Activated CD4-positive, alpha-beta T cell treated with anti-CD3 and anti-CD28 coated beads, Interleukin-2, amount 50 U/mL, for 48 hours (primary cell): ENCODE results near the gene PKD1L1.

Source experiments
- DNase-seq, 2 experiments: peaks; one replicate each; pipeline ENCODE4 v3.0.0-alpha.2; 2020

Gene PKD1L1

DNA sequence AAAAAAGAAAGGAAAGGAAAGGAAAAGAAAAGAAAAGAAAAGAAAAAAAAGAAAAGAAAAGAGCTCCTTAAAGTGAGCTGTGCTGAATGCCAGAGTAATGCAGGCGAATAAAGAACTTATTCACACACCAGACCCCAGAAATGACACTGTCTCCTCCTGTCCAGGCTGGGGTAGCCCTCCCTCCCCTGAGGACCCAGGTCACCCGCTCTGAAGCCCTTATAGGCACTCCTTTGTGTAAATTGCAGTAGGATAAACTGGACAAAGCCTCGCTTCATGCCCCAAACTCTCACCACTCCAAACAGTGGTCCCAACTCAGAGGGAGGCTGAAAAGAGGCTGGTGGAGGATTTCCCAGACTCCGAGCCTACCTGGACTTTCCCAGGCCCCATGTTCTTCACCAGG is 46.3 kb downstream of the PKD1L1 start:
- no peak for DNase-seq

DNA sequence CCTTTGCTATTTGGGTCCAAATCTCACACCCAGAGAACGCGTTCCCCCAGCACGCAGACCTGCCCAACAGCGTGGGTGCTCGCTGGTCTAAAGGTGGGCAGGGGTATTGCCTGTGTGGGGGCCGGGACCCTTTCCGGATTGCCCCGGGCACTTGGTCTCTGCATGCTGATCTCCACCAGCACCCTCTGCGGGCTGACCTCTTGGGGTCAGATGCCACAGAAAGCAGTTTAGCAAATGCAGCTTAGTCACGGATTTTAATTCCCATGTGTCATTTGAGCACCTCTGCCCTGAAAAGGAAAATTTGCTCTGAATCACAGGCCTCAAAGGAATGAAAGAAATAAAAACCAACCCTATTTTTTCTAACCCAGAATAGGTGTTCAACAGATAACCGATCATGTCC is 46.7 kb downstream of the PKD1L1 start:
- DNase-seq = no peak

DNA sequence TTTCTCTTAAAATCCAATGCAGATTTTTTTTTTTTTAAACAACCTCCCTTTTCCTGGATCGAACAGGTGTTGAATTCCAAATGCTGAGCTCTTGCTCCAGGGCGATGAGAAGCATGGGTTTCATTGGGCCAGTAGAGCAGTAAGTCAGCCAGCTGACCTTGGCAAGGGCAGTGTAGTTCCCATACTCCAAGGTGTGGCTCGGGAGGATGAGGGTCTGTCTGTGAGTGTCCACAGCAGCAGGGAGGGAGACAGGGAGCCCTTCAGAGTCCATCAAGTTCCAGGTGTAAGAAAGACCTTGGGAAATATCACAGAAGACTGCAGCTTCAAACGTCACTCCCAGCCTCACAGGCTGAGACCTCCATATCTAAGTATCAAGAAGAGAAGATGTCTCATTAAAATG is 50.4 kb downstream of the PKD1L1 start:
- DNase-seq = no peak

DNA sequence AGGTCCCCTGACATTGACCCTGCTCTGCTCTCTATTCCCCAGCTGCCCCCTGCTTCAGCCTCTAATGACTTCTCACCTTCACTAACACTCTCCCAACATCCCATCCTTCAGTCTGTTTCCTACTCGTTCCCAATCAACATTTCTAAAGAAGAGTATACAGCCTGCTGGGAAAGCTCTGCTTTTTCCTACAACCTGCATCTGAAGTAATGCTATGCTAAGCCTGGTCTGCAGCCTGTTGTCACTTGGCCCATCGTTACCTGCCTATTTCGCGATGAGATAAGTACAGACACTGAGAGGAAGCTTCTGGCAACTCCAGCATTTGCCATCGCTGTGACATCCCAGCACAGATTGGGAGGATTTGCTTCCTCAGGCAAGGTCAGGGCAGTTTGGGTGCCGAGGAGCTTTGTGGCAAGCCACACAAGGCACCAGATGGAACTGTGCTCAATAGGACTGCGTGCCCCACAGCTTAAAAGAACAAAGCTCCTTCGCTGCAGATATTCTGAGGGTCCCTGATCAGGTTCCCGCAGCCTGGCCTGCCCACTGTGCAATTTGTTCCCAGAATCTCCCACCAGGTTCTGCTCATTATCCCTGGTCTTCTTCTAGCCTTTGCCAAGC is 51.4 kb downstream of the PKD1L1 start:
- DNase-seq = no peak

DNA sequence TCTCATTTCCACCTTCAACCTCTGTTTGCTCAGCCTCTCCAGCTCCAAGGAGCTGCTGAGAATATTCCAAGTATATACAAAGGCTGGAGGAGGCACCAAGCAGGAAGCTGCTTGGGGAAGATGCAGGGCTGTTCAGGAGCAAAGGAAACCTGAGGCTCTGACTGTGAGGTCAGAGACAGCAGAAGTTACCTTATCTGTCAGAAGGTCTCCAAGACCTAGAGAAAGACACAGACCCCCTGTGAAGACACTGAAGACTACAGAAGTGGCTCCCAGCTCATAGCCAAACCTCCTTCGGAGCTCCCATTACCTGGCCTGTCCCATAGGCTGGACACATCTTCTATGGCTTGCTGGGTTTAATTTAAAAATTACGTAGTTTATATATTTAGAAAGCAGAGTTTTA is 53.2 kb downstream of the PKD1L1 start:
- DNase-seq = no peak

DNA sequence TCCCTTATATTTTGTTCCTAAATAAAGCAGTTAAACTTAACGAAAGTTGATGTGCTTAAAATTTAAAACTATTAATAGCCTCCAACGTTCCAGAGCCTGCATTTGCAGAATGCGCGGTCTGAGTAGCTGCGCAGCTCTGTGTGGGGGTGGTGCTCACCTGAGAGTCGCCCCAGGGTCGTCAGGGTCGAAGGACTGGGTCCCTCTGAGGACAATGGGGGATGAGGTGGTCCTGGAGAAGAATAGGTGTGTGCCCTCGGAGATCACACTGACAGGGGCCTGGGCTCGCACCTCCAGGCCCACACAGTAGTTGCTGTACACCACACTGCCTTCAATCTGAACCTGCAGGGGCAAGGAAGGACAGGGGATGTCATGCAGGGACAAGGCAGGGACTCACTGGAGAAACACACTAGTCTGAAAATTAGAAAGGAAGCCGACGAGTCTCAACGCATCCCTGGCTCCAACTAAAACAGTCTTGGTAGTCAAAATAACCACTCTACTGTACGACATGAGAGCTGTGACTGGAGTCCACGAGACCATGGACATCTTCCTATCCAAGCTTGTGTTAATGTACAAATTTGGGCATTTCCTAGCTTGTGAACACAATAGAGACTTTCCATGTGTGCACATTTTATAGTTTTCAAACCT is 54.4 kb downstream of the PKD1L1 start:
- DNase-seq = no peak

DNA sequence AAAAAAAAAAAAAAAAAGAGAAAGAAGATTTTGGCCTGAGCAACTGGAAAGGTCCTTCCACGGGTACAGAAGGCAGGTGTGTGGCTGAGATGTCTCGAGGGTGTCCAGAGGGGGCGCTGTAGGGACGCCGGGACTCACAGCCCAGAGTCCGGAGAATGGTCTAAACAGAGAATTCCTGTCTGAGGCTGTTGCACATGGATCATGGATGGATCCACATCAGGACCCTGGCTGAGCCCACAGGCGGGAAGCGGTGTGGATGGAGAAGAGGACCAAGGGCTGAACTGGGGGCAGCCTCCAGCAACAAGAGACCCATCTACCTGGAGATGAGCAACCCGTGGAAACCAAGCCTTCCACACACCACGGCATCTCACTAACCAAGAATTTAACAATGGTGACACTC is 55.0 kb downstream of the PKD1L1 start:
- DNase-seq = no peak

DNA sequence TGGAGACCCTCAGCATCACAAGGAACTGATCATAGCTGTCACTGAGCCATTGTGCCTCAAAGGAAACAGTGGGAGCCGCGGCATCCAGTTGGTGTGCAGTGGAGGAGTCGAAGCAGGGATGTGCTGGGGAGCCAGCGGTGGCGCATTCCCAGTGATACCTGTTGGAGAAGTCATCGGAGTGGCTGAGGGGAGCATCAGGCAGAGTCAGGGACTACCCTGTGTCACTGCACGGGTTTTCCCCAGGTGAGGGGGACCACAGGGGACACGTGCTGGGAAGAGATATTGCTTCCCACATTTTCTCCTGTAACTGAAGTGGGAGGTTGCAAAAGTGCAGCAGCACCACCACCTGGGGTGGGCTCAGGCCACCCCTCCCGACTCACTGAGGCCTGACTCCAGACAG is 57.7 kb downstream of the PKD1L1 start:
- DNase-seq = no peak

DNA sequence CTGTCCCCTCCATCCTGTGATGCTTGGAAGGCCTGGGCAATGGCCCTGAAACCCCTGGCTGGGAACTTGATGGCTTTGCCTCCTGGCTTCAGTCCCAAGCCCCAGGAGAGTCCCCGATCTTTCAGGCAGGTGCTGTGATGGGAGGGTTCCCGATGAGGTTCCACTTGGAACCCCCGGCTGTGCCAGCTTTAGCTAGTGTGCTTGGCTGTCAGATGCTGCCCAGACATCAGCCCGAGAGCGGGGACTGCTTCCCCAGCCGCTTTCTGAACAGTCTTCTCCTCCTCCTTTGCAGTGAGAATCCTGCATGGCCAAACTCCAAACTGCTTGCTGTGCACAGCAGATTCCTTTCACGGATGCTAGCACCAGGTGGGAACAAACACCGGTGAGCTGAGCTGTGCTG is 58.1 kb downstream of the PKD1L1 start:
- DNase-seq = no peak

DNA sequence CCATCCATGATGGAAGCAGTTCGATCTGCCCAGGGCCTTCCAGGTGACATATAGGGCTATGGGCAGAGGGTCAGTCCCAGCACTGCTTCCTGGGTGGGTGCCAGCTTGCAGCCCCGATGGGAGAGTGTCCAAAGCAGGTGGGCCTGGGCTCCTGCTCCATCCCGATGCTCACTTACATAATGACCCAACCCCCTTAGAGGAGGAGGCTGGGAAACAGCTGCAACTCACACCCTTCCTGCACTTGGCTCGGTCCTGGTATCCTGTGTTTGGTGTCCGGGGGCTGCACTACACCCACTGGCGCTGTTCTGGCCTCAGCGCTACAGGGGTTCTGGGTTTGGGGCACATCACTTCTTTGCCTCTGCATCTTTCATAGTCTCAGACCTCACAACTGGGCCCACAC is 58.5 kb downstream of the PKD1L1 start:
- no peak for DNase-seq

DNA sequence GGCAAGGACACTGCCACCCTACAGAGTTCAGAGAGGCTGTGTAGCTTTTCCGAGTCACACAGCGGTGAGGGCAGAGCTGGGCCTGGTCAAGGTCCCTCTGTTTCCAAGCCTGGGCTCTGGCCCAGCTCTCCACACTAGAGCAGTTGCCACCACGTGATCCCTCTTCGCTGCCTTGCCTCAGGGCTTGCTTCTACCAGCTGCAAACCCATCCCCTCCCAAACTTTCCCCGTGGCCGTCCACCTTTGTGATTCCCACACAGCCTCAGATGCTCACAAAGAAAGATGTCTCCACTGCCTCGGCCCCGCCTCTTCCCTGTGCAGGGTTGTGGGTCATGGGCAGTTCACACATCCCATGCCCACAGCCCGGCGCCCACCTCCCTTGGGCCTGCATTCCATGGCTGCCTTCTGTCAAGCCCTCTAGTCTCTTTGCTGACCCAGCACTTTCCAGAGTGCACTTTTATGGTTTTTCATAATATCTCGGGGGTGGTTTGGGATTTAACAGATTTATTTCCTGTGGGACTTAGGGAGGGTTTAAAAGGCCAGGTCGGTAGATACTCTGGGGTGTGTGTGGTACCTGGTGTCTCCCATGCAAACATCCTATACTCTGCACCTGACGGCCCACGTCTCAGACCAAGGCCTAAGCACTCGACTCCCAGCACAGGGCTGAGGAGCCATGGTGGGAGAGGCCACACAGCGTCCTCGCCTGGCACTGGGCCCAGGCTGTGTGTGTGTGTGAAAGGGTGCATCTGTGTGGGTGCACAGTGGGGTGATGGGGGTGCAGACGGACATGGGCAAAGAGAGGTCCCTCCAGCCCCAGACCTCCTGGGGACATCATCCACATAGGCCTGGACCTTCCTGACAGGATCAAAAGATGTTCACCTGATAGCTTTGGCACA is 59.6 kb downstream of the PKD1L1 start:
- no peak for DNase-seq

DNA sequence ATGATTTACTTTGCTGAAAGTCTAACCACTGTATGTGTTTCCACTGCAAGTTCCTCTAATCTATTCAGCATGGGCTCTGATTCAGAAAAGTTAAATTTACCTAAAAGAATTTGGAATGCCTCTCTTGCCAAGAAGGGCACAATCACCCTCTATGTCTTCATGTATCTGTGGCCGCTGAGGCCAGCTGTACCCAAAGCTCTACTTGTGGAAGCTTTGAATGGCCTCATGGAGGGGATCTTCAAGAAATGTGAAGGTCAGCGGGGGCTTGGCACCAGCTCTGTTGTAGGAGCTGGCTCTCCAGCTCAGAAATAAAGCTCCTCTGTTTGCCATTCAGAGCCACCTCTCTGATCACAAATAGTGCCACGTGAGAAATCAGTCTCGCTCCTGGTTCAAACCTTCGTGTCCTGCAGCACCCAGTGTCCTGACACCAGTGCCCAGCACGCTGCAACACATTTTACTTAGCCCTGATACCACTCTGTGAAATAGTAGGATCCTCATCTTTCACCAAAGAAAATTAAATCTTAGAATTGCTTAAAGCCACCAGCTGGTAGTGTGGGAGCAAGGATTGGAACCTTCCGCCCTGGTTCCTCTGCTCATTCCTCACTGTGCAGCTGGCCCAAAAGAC is 61.1 kb downstream of the PKD1L1 start:
- DNase-seq = no peak

DNA sequence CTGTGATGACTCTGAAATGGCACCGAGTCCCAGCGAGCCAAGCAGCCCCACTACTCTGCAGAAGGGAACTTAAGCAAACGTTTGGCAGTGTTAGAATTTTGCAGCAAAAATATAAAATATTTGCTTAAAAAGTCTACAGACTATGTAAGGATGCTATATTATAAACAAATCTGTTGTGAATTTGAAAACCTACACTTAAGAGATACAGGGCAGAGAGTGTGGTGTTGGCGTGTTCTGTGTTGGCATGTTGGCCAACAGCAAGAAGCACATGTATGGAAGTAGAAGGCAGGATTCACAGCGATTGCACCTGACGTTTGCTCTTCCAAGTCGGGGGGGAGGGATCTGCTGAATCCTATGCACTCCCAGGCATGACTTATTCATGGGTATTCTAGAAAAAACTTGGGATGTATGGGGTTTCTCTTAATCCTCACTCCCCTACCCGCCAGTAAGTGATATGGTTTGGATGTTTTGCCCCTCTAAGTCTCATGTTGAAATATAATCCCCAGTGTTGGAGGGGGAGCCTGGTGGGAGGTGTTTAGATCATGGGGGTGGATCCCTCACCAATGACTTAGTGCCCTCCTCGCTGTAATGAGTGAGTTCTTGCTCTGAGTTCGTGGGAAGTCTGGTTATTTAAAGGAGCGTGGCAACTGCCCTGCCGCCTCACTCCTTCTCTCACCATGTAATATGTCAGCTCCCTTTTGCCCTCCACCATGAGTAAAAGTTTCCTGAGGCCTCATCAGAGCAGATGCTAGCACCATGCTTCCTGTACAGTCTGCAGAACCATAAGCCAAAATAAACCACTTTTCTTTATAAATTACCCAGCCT is 62.1 kb downstream of the PKD1L1 start:
- no peak for DNase-seq

DNA sequence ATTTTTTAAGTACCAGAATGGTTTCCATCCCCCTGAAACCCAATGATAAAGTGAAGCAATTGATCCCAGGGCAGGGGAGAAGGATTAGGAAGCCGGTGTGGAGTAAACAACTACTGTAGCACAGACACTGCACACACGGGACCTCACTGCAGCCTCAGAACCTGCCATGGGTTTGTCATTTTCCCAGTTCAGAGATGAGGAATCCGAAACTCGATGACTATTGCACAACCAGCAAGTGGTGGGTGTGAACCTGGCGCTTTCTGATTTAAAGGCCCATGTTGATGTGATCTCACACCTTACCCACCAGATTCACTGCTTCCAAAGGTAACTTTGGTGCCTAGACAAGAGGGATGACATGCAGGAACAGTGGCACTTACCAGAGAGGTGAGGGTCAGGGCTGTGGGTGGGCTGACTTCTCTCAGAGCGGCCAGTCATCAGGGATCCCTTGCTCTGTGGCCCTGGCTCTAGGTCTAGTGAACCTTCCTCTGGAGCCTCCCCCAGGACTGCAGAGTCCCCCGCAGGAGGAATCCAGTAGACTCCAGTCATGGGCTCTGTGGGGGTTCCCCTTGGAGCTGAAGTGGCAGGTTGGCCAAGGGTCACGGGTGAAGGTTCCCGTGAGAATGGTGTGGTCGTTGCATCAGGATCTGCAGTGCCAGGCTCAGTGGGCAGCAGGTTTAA is 62.8 kb downstream of the PKD1L1 start:
- DNase-seq = peak; percentile 6 to 34

DNA sequence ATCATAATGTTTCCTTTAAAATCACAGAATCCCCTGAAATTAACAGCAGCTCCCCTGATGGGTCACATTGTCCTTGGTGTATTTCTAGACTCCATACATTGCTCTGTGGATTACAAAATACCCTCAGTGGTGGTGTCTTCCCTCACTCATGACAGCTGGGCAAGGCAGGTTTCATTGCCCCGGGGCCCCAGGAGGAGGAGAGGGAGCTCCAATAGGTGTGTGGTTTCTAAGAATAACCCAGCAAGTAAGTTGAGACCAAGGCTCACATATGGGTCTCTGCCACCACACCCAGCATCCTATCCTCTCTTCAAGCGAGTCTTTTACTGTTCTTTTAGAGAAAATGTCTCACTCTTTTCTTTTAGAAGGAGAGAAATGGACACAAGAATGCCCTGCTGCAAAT is 63.6 kb downstream of the PKD1L1 start:
- no peak for DNase-seq

DNA sequence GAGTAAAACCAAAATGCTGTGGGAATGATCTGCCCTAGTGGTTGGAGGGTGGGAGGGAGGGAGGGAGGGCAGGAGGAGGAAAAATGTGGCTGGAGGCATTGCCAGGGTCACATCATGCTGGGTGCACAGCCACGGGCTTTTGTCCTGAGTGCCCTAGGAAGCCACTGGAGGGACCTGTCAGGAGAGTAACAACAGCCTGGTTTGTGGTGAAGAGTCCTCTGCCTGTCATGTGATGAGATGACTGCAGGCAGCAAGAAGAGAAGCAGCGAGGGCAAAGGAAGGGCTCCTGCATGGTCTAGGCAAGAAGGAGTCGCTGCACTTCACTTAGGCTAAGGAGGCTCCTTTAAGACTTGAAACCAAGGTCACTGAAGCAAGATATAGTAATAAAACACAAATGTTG is 65.6 kb downstream of the PKD1L1 start:
- no peak for DNase-seq

DNA sequence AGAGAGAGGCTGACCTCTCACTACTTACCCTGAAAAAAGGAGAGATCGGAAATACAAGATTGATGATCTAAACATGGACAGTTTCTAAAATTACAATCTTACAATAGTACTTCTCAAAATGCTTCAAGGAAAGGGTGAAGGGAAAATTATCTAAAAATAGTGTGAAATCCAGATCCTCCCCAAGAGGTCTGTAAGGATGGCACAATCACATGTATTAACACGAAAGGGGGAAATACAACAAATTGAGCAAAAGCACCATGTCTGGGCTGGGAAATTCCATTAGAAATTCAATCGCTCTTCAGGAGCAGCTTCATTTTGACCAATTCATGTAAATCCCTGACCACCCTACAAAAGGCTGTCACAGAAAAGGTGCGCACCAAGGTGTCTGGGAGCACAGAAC is 67.0 kb downstream of the PKD1L1 start:
- DNase-seq = no peak

DNA sequence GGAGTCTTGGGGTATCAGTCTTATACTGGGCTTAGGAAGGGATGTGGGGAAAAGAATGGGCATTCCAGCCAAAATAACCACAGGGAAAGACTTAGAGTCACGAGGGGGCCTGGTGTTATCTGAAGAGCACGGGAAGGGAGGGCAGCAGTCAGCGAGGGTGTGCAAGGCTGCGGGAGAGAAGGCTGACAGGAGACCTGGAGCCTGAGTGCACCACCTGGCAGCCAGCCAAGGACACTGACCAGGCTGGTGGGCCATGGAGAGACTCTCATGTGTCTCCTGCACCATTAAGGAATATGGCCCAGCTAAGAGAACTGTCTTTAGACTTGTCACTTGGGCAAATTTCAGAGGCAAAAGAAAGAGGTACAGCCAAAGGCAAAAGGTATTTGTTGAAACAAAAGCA is 69.6 kb downstream of the PKD1L1 start:
- DNase-seq = no peak

DNA sequence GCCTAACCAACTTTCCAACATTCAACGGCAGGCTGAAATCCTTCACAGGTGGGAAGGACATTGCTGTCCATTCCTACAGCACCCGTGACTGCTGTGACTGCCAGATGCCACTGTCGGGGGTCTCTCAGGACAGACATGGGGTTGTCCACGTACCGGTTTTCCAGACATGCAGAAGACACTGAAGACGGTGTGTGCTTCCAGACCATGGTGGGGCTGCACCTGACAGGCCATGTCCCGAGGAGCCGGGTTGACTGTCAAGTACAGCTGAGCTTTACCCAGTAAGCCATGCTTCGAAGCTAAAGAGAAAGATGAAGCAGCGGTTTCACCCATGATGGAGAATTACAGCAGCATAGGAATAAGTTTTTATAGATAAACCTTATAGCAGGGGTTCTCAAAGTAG is 70.9 kb downstream of the PKD1L1 start:
- no peak for DNase-seq

DNA sequence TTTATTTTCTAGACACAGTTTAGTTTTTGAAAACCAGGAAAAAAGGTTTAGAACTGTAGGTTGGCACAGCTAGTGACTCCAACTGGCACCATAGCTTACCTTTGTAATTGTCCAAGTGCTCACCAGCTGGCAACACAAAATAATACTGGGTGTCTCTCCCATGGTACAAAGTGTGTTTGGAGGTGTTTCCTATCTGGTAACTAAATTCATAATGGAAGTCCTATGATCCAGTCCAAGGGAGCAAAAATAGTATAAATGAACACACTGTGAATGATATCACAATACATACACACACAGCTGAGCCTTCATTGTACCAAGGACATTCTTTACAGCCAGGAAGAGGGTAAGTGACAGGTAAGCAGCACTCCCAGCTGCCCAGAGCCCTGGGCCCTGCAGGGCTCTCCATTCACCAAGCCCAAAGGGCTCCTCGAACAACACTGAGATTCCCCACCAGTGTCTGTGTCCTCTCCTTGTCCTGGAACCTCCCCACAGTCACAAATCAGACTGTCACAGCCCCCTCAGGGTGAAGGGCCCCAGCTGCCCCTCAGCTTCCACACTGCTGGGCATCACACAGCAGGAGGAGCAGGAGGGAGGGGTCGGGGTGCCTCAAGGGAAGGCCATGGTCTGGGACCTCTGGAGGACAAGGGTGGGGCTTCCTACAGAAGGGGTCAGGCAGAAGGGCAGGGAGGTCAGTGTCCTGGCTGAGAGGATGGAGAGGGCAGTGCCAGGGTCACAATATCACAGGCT is 72.1 kb downstream of the PKD1L1 start:
- no peak for DNase-seq

DNA sequence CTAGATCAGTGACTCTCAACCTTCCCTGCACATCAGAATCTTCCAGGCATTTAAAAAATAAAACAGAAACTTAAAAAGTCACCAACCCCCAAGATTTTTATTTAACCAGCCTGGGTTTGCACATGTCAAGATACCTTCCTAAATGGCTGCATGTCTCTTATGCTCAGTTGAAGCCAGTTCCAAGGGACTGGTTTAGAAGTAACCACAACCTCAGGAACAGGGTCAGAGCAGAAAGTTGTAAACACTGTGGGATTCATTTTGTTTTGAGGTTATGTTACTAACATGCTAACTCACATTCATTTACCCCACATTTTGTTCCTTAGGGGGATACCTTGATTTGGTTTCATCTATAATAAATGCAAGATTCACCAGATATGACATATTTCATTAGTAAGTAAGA is 72.9 kb downstream of the PKD1L1 start:
- DNase-seq = no peak
